ENCODE data around the gene TNFSF13. TPM values are rescaled to one million over a fixed set of nuclear protein-coding genes. Genes with fewer than 3 reads are reported as not detected.
A peak's percentile ranks its signal among the peaks of the same experiment; 100 is the strongest.
"Not testable (repeated sequence)": the region's sequence is repeated elsewhere in the genome, so short reads cannot be mapped to it uniquely, and the experiment has no call there.

The TNFSF13 gene
- total RNA-seq, 1 donor from 2014 or later: 5.2 TPM

GRCh38 chr17:7592422-7593021 lies 34.0 kb downstream of the TNFSF13 start:
- no peaks in the 10 kb centered on the region for H3K9me3 Mint-ChIP-seq
- H3K4me3 Mint-ChIP-seq: no peak overlapping the region
- H3K36me3 Mint-ChIP-seq: peaks cover 43% of the 10 kb centered on the region
- no peak overlapping the region for H3K27ac Mint-ChIP-seq
- TF ChIP-seq CTCF (IDR thresholded peaks at IDR 0.05; ENCODE audit: unreplicated experiment): no peak
- H3K4me1 Mint-ChIP-seq: peaks cover 18% of the 10 kb centered on the region
- DNase-seq (ENCODE audit: low spot score in 2 of 2, unreplicated experiment in 2 of 2): no peak
- H3K27me3 Mint-ChIP-seq (ENCODE audit: low read depth): no peaks in the 10 kb centered on the region

- H3K4me1 Mint-ChIP-seq: peaks cover 13% of the 10 kb centered on the region
- DNase-seq (ENCODE audit: low spot score in 2 of 2, unreplicated experiment in 2 of 2): no peak
- peak overlapping the region; percentile 11 for H3K27ac Mint-ChIP-seq
- no peak for TF ChIP-seq CTCF (IDR thresholded peaks at IDR 0.05; ENCODE audit: unreplicated experiment)
- no peaks in the 10 kb centered on the region for H3K27me3 Mint-ChIP-seq (ENCODE audit: low read depth)
- no peak overlapping the region for H3K4me3 Mint-ChIP-seq
- H3K36me3 Mint-ChIP-seq: peaks cover 42% of the 10 kb centered on the region
- no peaks in the 10 kb centered on the region for H3K9me3 Mint-ChIP-seq
Observed at GRCh38 chr17:7593296-7593695, 34.7 kb downstream of the TNFSF13 start.

DNA sequence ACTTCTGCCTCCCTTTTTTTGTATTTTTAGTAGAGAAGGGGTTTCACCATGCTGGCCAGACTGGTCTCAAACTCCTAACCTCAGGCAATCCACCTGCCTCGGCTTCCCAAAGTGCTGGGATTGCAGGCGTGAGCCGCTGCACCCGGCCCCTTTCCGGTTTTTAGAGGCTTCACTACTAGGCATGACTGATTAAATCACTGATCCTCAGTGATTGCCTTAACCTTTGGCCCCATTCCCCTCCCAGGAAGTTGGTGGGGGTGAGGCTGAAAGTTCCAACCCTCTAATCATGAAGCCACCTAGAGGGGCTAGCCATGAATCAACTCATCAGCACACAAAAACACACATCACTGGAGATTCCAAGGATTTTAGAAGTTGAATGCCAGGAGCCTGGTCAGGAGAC lies 39.0 kb downstream of the TNFSF13 start:
- not testable (repeated sequence) for H3K27me3 Mint-ChIP-seq (ENCODE audit: low read depth); H3K27ac Mint-ChIP-seq; H3K4me1 Mint-ChIP-seq; DNase-seq (ENCODE audit: low spot score in 2 of 2, unreplicated experiment in 2 of 2); H3K9me3 Mint-ChIP-seq; H3K4me3 Mint-ChIP-seq
- H3K36me3 Mint-ChIP-seq: peaks cover 50% of the 10 kb centered on the region

- peaks cover 29% of the 10 kb centered on the region for H3K36me3 Mint-ChIP-seq
- H3K4me3 Mint-ChIP-seq: no peak overlapping the region
- H3K27ac Mint-ChIP-seq: no peak overlapping the region
Observed at GRCh38 chr17:7606280-7606679, 47.7 kb downstream of the TNFSF13 start.

DNA sequence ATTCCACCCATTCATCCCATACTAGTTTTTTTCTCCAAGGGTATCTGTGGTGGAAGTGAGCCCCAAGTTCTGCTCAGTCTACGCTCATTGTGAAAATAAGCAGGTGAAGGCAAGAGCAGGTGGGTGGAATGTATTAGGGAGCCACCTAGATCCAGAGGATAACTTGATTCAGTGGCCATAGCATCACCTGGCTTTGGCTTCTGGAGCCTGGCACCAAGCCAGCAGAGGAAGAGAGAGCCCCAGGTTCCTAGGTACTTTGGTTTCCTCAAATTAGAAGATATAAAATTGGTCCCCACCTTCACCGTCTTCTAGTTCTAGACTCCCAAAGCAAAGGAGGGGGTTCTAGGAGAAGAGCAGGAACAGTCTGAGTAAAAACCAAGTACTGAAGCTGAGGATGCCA lies 52.1 kb downstream of the TNFSF13 start:
- peaks cover 8% of the 10 kb centered on the region for H3K36me3 Mint-ChIP-seq
- H3K4me1 Mint-ChIP-seq: peaks cover 35% of the 10 kb centered on the region
- no peak overlapping the region for H3K27ac Mint-ChIP-seq
- H3K27me3 Mint-ChIP-seq (ENCODE audit: low read depth): no peaks in the 10 kb centered on the region
- H3K4me3 Mint-ChIP-seq: no peak overlapping the region
- no peak for DNase-seq (ENCODE audit: low spot score in 2 of 2, unreplicated experiment in 2 of 2)
- no peaks in the 10 kb centered on the region for H3K9me3 Mint-ChIP-seq
- TF ChIP-seq CTCF (IDR thresholded peaks at IDR 0.05; ENCODE audit: unreplicated experiment): no peak

More at GRCh38 chr17:7606280-7606679, 47.7 kb downstream of the TNFSF13 start:
- no peaks in the 10 kb centered on the region for H3K9me3 Mint-ChIP-seq
- no peak for DNase-seq (ENCODE audit: low spot score in 2 of 2, unreplicated experiment in 2 of 2)
- peaks cover 8% of the 10 kb centered on the region for H3K4me1 Mint-ChIP-seq
- H3K27me3 Mint-ChIP-seq (ENCODE audit: low read depth): no peaks in the 10 kb centered on the region
- TF ChIP-seq CTCF (IDR thresholded peaks at IDR 0.05; ENCODE audit: unreplicated experiment): no peak

Other genes starting within 250 kb of the TNFSF13 start
- gene GPS2, start 243.4 kb upstream of the TNFSF13 start, total RNA-seq: 42.1 to 52.4 TPM (median 46.2 TPM) in 3 replicates
- gene NEURL4, start 229.4 kb upstream of the TNFSF13 start, total RNA-seq: 52.8 to 56.7 TPM (median 55.1 TPM) in 3 replicates
- 8.9 to 10.9 TPM (median 9.1 TPM) in 3 replicates for gene ACAP1, start 222.2 kb upstream of the TNFSF13 start, total RNA-seq
- gene KCTD11, start 206.6 kb upstream of the TNFSF13 start, total RNA-seq: 17.3 to 18.8 TPM (median 17.7 TPM) in 3 replicates
- 0.18 to 0.42 TPM in 2 of 3 replicates, not detected in the other for gene TMEM95, start 203.6 kb upstream of the TNFSF13 start, total RNA-seq
- 8.2 to 9.9 TPM (median 9.0 TPM) in 3 replicates for gene TNK1, start 177.7 kb upstream of the TNFSF13 start, total RNA-seq
- gene PLSCR3, start 164.2 kb upstream of the TNFSF13 start, total RNA-seq: 67.4 to 69.3 TPM (median 68.4 TPM) in 3 replicates
- 65.7 to 78.3 TPM (median 69.4 TPM) in 3 replicates for gene TMEM256, start 154.7 kb upstream of the TNFSF13 start, total RNA-seq
- gene NLGN2, start 150.9 kb upstream of the TNFSF13 start, total RNA-seq: 88.0 to 97.5 TPM (median 90.8 TPM) in 3 replicates
- 0.38 TPM in 1 of 3 replicates, not detected in the others for gene SPEM1, start 138.4 kb upstream of the TNFSF13 start, total RNA-seq
- gene SPEM2, start 133.1 kb upstream of the TNFSF13 start, total RNA-seq: not detected in 3 replicates
- gene SPEM3, start 129.9 kb upstream of the TNFSF13 start, total RNA-seq: not detected in 3 replicates
- gene TMEM102, start 123.3 kb upstream of the TNFSF13 start, total RNA-seq: 9.7 to 10.2 TPM (median 10.2 TPM) in 3 replicates
- gene FGF11, start 119.2 kb upstream of the TNFSF13 start, total RNA-seq: 24.8 to 26.8 TPM (median 26.5 TPM) in 3 replicates
- 15.9 to 17.7 TPM (median 16.0 TPM) in 3 replicates for gene CHRNB1, start 113.7 kb upstream of the TNFSF13 start, total RNA-seq
- 36.4 to 40.1 TPM (median 39.7 TPM) in 3 replicates for gene ZBTB4, start 79.1 kb upstream of the TNFSF13 start, total RNA-seq
- gene SLC35G6, start 77.3 kb upstream of the TNFSF13 start, total RNA-seq: not detected in 3 replicates
- 195 to 208 TPM (median 204 TPM) in 3 replicates for gene POLR2A, start 74.4 kb upstream of the TNFSF13 start, total RNA-seq
- 6.6 to 7.7 TPM (median 7.6 TPM) in 3 replicates for gene TNFSF12, start 9.7 kb upstream of the TNFSF13 start, total RNA-seq
- 50.3 to 55.9 TPM (median 51.5 TPM) in 3 replicates for gene SENP3, start 3.2 kb downstream of the TNFSF13 start, total RNA-seq
- gene CD68, start 20.9 kb downstream of the TNFSF13 start, total RNA-seq: 0.44 to 0.86 TPM (median 0.78 TPM) in 3 replicates
- 44.8 to 45.5 TPM (median 45.5 TPM) in 3 replicates for gene MPDU1, start 25.1 kb downstream of the TNFSF13 start, total RNA-seq
- 2.0 to 2.3 TPM (median 2.1 TPM) in 3 replicates for gene SOX15, start 31.3 kb downstream of the TNFSF13 start, total RNA-seq
- 43.2 to 44.5 TPM (median 43.4 TPM) in 3 replicates for gene FXR2, start 56.1 kb downstream of the TNFSF13 start, total RNA-seq
- gene SAT2, start 69.1 kb downstream of the TNFSF13 start, total RNA-seq: 80.6 to 95.0 TPM (median 87.7 TPM) in 3 replicates
- gene SHBG, start 71.4 kb downstream of the TNFSF13 start, total RNA-seq: 0.60 to 0.84 TPM (median 0.82 TPM) in 3 replicates
- 9.6 to 10.5 TPM (median 10.2 TPM) in 3 replicates for gene ATP1B2, start 92.2 kb downstream of the TNFSF13 start, total RNA-seq
- 98.8 to 105 TPM (median 101 TPM) in 3 replicates for gene TP53, start 128.7 kb downstream of the TNFSF13 start, total RNA-seq
- 12.3 to 13.6 TPM (median 13.1 TPM) in 3 replicates for gene WRAP53, start 129.7 kb downstream of the TNFSF13 start, total RNA-seq
- gene EFNB3, start 146.5 kb downstream of the TNFSF13 start, total RNA-seq: 27.3 to 28.2 TPM (median 28.1 TPM) in 3 replicates
- gene DNAH2, start 159.0 kb downstream of the TNFSF13 start, total RNA-seq: 0.18 to 0.64 TPM (median 0.25 TPM) in 3 replicates